ENCODE data around the gene CARS1. TPM values are rescaled to one million over a fixed set of nuclear protein-coding genes. Genes with fewer than 3 reads are reported as not detected.

CARS1 gene
- total and polyA plus RNA-seq, 2 donors (not counting 1 experiment from before 2014, with no cell fraction given): 31.3 to 49.5 TPM

DNA sequence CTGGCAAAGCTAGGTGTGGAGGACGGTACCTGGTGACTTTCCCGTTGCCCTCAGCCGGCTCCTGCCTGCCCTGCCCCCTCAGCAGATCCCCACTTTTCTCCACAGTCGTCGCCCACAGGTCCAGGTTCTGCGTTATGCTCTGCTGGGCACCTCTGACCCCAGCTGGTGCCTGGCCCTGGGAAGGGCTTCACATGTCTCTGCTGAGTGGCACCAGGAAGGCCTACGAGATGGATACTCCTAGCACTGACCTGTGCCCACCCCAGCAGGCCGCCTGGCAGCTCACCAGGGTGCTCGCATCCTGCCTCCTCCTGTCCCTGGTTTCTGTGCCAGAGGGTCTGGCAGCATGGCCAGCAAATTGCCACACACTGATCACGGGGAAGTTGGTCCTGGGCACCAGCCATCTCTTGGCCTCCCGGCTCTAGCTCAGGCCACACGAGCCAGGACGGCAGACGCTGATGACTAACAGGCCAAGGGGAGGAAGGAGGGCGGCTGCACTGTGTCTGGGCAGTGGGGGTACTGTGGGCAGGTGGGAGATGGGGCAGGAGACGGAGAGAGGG lies 13.8 kb downstream of the CARS1 start:
- Histone ChIP-seq H3K27ac (ENCODE audit: low read length in 2 of 2) (no peak overlapping the region), H3K4me2 (replicated peaks; ENCODE audit: low read depth, low read length, poor library complexity, severe bottlenecking) (no peak overlapping the region), H3K4me3 (ENCODE audit: control extremely low read depth in 1 of 5, extremely low read depth in 1 of 5, insufficient read depth in 1 of 5, low read depth in 2 of 5, low read length in 4 of 5) (no peak overlapping the region), H3K79me2 (ENCODE audit: control insufficient read depth, insufficient read depth, low read length) (peaks cover 59% of the 10 kb centered on the region), H2AFZ (ENCODE audit: insufficient read depth, low read depth, low read length, poor library complexity, severe bottlenecking) (no peak overlapping the region), H3K27me3 (replicated peaks in 1 of 4; ENCODE audit: control extremely low read depth in 1 of 4, control insufficient read depth in 3 of 4, insufficient read depth in 4 of 4, low read length in 3 of 4) (no peaks in the 10 kb centered on the region), H3K36me3 (replicated peaks in 1 of 2; ENCODE audit: control extremely low read depth in 1 of 2, control insufficient read depth in 1 of 2, extremely low read depth in 1 of 2, insufficient read depth in 2 of 2, low read length in 1 of 2) (peaks cover 0 to 55% of the 10 kb centered on the region in 2 experiments), H3K4me1 (ENCODE audit: control insufficient read depth in 2 of 2, insufficient read depth in 2 of 2, low read length in 2 of 2) (no peaks in the 10 kb centered on the region), H4K20me1 (ENCODE audit: control insufficient read depth, insufficient read depth, low read length, poor library complexity, severe bottlenecking) (peaks cover 67% of the 10 kb centered on the region), H3K9me3 (ENCODE audit: control extremely low read depth in 1 of 3, control insufficient read depth in 2 of 3, insufficient read depth in 1 of 3, low read length in 2 of 3) (no peaks in the 10 kb centered on the region), H3K9ac (ENCODE audit: low read length) (no peak overlapping the region)
- ChIA-PET CTCF (no interaction called here), POLR2A (no interaction called here)
- Mint-ChIP-seq H3K27ac (no peak overlapping the region), H3K4me3 (no peak overlapping the region), H3K9me3 (ENCODE audit: insufficient read depth) (no peaks in the 10 kb centered on the region), H3K4me1 (peaks cover 2% of the 10 kb centered on the region), H3K27me3 (no peaks in the 10 kb centered on the region)
- TF ChIP-seq, protein P1, sequence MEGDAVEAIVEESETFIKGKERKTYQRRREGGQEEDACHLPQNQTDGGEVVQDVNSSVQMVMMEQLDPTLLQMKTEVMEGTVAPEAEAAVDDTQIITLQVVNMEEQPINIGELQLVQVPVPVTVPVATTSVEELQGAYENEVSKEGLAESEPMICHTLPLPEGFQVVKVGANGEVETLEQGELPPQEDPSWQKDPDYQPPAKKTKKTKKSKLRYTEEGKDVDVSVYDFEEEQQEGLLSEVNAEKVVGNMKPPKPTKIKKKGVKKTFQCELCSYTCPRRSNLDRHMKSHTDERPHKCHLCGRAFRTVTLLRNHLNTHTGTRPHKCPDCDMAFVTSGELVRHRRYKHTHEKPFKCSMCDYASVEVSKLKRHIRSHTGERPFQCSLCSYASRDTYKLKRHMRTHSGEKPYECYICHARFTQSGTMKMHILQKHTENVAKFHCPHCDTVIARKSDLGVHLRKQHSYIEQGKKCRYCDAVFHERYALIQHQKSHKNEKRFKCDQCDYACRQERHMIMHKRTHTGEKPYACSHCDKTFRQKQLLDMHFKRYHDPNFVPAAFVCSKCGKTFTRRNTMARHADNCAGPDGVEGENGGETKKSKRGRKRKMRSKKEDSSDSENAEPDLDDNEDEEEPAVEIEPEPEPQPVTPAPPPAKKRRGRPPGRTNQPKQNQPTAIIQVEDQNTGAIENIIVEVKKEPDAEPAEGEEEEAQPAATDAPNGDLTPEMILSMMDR (IDR thresholded peaks at IDR 0.05): no peak
- no peak for TF ChIP-seq EZH2 (IDR thresholded peaks at IDR 0.05; ENCODE audit: borderline replicate concordance, insufficient read depth, low read depth, low read length, poor library complexity, severe bottlenecking)
- intact Hi-C loops (cut with micrococcal nuclease): no loop called here
- ATAC-seq (ENCODE audit: low read depth) (no peak), DNase-seq (no peak)
- WGBS (ENCODE audit: insufficient coverage): 97% methylated on average over 16 of the region's 16 CpGs

- H3K27me3 ChIP-seq (replicated peaks in 1 of 4; ENCODE audit: control extremely low read depth in 1 of 4, control insufficient read depth in 3 of 4, insufficient read depth in 4 of 4, low read length in 3 of 4): no peaks in the 10 kb centered on the region
- H3K9ac ChIP-seq (ENCODE audit: low read length): no peak overlapping the region
- H3K79me2 ChIP-seq (ENCODE audit: control insufficient read depth, insufficient read depth, low read length): peaks cover 52% of the 10 kb centered on the region
- ATAC-seq (ENCODE audit: low read depth) (no peak), DNase-seq (no peak)
- intact Hi-C loops (cut with micrococcal nuclease): no loop called here
- CTCF ChIA-PET: no interaction called here
- H2AFZ ChIP-seq (ENCODE audit: insufficient read depth, low read depth, low read length, poor library complexity, severe bottlenecking): no peak overlapping the region
- H3K27ac ChIP-seq (ENCODE audit: low read length in 2 of 2): no peak overlapping the region
- H3K4me3 Mint-ChIP-seq: no peak overlapping the region
- TF ChIP-seq, protein P1 (IDR thresholded peaks at IDR 0.05): no peak
- TF ChIP-seq EZH2 (IDR thresholded peaks at IDR 0.05; ENCODE audit: borderline replicate concordance, insufficient read depth, low read depth, low read length, poor library complexity, severe bottlenecking): no peak
- no peaks in the 10 kb centered on the region for H3K9me3 Mint-ChIP-seq (ENCODE audit: insufficient read depth)
- peaks cover 0 to 61% of the 10 kb centered on the region in 2 experiments for H3K36me3 ChIP-seq (replicated peaks in 1 of 2; ENCODE audit: control extremely low read depth in 1 of 2, control insufficient read depth in 1 of 2, extremely low read depth in 1 of 2, insufficient read depth in 2 of 2, low read length in 1 of 2)
- H4K20me1 ChIP-seq (ENCODE audit: control insufficient read depth, insufficient read depth, low read length, poor library complexity, severe bottlenecking): peaks cover 60% of the 10 kb centered on the region
- H3K4me3 ChIP-seq (ENCODE audit: control extremely low read depth in 1 of 5, extremely low read depth in 1 of 5, insufficient read depth in 1 of 5, low read depth in 2 of 5, low read length in 4 of 5): no peak overlapping the region
- H3K4me1 Mint-ChIP-seq: peaks cover 2% of the 10 kb centered on the region
- no peak overlapping the region for H3K4me2 ChIP-seq (replicated peaks; ENCODE audit: low read depth, low read length, poor library complexity, severe bottlenecking)
- H3K9me3 ChIP-seq (ENCODE audit: control extremely low read depth in 1 of 3, control insufficient read depth in 2 of 3, insufficient read depth in 1 of 3, low read length in 2 of 3): no peaks in the 10 kb centered on the region
- H3K27ac Mint-ChIP-seq: no peak overlapping the region
- H3K27me3 Mint-ChIP-seq: no peaks in the 10 kb centered on the region
- WGBS (ENCODE audit: insufficient coverage): 97% methylated on average over 10 of the region's 11 CpGs
- POLR2A ChIA-PET: interaction anchor here (0.6 kb wide), 1 partner anchor 171 kb away, joined by 4 read pairs; no protein-coding TSS in a partner anchor
- H3K4me1 ChIP-seq (ENCODE audit: control insufficient read depth in 2 of 2, insufficient read depth in 2 of 2, low read length in 2 of 2): no peaks in the 10 kb centered on the region
Measured at GRCh38 chr11:3042496-3043314, 14.5 kb downstream of the CARS1 start.

Measured in B cell (primary cell).